GM21423 (cell line): Measurements from ENCODE around the gene TOLLIP.
"Not testable (repeated sequence)": the region's sequence is repeated elsewhere in the genome, so short reads cannot be mapped to it uniquely, and the experiment has no call there.

Experiments
- ATAC-seq: cut with Tn5 transposase; IDR thresholded peaks from one replicate; pipeline ENCODE4 v1.9.1; 2021; ENCODE audit warnings: mild to moderate bottlenecking, moderate library complexity; ENCODE audit not compliant: unreplicated experiment

Gene TOLLIP

GRCh38 chr11:1252371-1253102 is 56.9 kb downstream of the TOLLIP start:
- no peak for ATAC-seq

- ATAC-seq: no peak
These were observed 58.1 kb downstream of the TOLLIP start for GRCh38 chr11:1251236-1251770.

GRCh38 chr11:1250411-1250810 is 59.0 kb downstream of the TOLLIP start:
- not testable (repeated sequence) for ATAC-seq

GRCh38 chr11:1248951-1249350 is 60.5 kb downstream of the TOLLIP start:
- ATAC-seq: not testable (repeated sequence)

GRCh38 chr11:1247026-1247425 is 62.4 kb downstream of the TOLLIP start:
- ATAC-seq: not testable (repeated sequence)

- not testable (repeated sequence) for ATAC-seq
These were observed 63.1 kb downstream of the TOLLIP start for GRCh38 chr11:1246301-1246700.

GRCh38 chr11:1245717-1246116 is 63.7 kb downstream of the TOLLIP start:
- not testable (repeated sequence) for ATAC-seq

- ATAC-seq: not testable (repeated sequence)
These were observed 64.9 kb downstream of the TOLLIP start for GRCh38 chr11:1244557-1244956.

- ATAC-seq: not testable (repeated sequence)
These were observed 65.9 kb downstream of the TOLLIP start for GRCh38 chr11:1243521-1243920.

- not testable (repeated sequence) for ATAC-seq
These were observed 66.7 kb downstream of the TOLLIP start for GRCh38 chr11:1242751-1243150.

GRCh38 chr11:1242289-1242688 is 67.1 kb downstream of the TOLLIP start:
- no peak for ATAC-seq

GRCh38 chr11:1241706-1242105 is 67.7 kb downstream of the TOLLIP start:
- ATAC-seq: no peak

GRCh38 chr11:1240771-1241170 is 68.7 kb downstream of the TOLLIP start:
- no peak for ATAC-seq

GRCh38 chr11:1239596-1240205 is 69.7 kb downstream of the TOLLIP start:
- no peak for ATAC-seq

- ATAC-seq: no peak
These were observed 70.5 kb downstream of the TOLLIP start for GRCh38 chr11:1238767-1239595.

- no peak for ATAC-seq
These were observed 71.6 kb downstream of the TOLLIP start for GRCh38 chr11:1237851-1238250.

GRCh38 chr11:1237128-1237580 is 72.3 kb downstream of the TOLLIP start:
- ATAC-seq: no peak

GRCh38 chr11:1236316-1237127 is 72.9 kb downstream of the TOLLIP start:
- ATAC-seq: no peak

- no peak for ATAC-seq
These were observed 73.5 kb downstream of the TOLLIP start for GRCh38 chr11:1235901-1236315.

- no peak for ATAC-seq
These were observed 74.0 kb downstream of the TOLLIP start for GRCh38 chr11:1235306-1235900.
